HL-60 (cell line): ENCODE measurements around the gene NBPF4.
"Not testable (repeated sequence)": the region's sequence is repeated elsewhere in the genome, so short reads cannot be mapped to it uniquely, and the experiment has no call there.

ENCODE experiments used
- CTCF ChIP-seq: IDR thresholded peaks from one replicate; pipeline ENCODE4 v1.5.1; 2011; ENCODE audit warnings: low read length, control low read depth, inconsistent platforms; ENCODE audit not compliant: insufficient read depth
- POLR2AphosphoS5 ChIP-seq: IDR thresholded peaks from 2 replicates; pipeline ENCODE4 v1.6.1; 2012; ENCODE audit warnings: low read depth
- SPI1 ChIP-seq: IDR thresholded peaks from 2 replicates; pipeline ENCODE4 v1.6.1; 2012; ENCODE audit warnings: low read depth, mild to moderate bottlenecking, borderline replicate concordance

DNA sequence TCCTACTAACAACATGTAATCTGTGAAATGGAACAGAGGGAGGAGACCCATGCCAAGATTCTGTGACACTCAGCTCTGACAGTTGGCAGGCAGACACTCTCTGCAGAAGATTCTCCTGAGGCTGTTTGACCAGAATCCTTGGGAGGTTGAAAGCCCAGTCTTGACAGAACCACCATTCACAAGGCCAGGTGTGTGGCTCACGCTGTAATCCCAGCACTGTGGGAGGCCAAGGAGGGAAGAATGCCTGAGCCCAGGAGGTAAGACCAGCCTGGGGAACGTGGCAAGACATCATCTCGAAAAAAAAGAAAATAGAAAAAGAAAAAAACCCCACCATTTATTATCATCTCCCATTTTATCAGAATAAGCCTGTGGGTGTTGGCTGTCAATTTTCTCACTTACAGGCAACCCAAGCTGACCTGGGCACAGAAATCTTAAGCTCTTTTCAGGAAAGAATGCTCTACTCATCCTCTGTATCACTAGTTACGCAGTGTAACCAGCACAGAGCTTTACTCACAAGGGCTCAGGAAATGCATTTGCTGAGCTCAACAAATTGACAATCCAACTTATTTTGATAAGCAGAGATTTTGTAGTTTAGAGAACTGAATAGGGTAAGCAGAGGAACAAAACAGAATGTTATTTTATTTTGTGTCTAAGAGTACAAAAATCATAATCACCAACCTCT lies 16.8 kb upstream of the NBPF4 start:
- TF ChIP-seq POLR2AphosphoS5, CTCF, SPI1: not testable (repeated sequence)
